Left kidney (tissue), 2 donors: ENCODE data around the gene GATAD2A. TPM values are rescaled to one million over a fixed set of nuclear protein-coding genes. Genes with fewer than 3 reads are reported as not detected.

Experiments
- DNase-seq: peaks from one replicate; pipeline ENCODE4 v3.0.0-alpha.2; 2013
- polyA plus RNA-seq: library from polyadenylated mRNA; unstranded; fragments of 120-200 nt; gene quantifications from one replicate; pipeline ENCODE4 v1.2.1, GENCODE V29; 2013; ENCODE audit not compliant: insufficient read length

GATAD2A gene
- polyA plus RNA-seq, 1 donor: 43.1 TPM

GRCh38 chr19:19420570-19421298, 15.3 kb downstream of the GATAD2A start:
- no peak for DNase-seq

- DNase-seq: no peak
Observed at GRCh38 chr19:19421299-19421696, 15.8 kb downstream of the GATAD2A start.

GRCh38 chr19:19422156-19422555, 16.7 kb downstream of the GATAD2A start:
- DNase-seq: no peak

- DNase-seq: no peak
Observed at GRCh38 chr19:19423322-19423721, 17.8 kb downstream of the GATAD2A start.

GRCh38 chr19:19425170-19425875, 19.8 kb downstream of the GATAD2A start:
- DNase-seq: no peak

- no peak for DNase-seq
Observed at GRCh38 chr19:19426216-19426615, 20.7 kb downstream of the GATAD2A start.

- no peak for DNase-seq
Observed at GRCh38 chr19:19426799-19427198, 21.3 kb downstream of the GATAD2A start.

- no peak for DNase-seq
Observed at GRCh38 chr19:19427302-19427701, 21.8 kb downstream of the GATAD2A start.

- no peak for DNase-seq
Observed at GRCh38 chr19:19427944-19428343, 22.5 kb downstream of the GATAD2A start.

- no peak for DNase-seq
Observed at GRCh38 chr19:19428746-19429145, 23.3 kb downstream of the GATAD2A start.

- DNase-seq: no peak
Observed at GRCh38 chr19:19429361-19429760, 23.9 kb downstream of the GATAD2A start.

GRCh38 chr19:19432732-19433131, 27.3 kb downstream of the GATAD2A start:
- DNase-seq: no peak

GRCh38 chr19:19433666-19434213, 28.3 kb downstream of the GATAD2A start:
- DNase-seq: no peak

- no peak for DNase-seq
Observed at GRCh38 chr19:19434483-19435045, 29.1 kb downstream of the GATAD2A start.

GRCh38 chr19:19436137-19436691, 30.7 kb downstream of the GATAD2A start:
- no peak for DNase-seq

- no peak for DNase-seq
Observed at GRCh38 chr19:19438366-19439175, 33.1 kb downstream of the GATAD2A start.

- DNase-seq: no peak
Observed at GRCh38 chr19:19439176-19439482, 33.7 kb downstream of the GATAD2A start.

- DNase-seq: no peak
Observed at GRCh38 chr19:19443283-19443682, 37.8 kb downstream of the GATAD2A start.

GRCh38 chr19:19443902-19444680, 38.6 kb downstream of the GATAD2A start:
- no peak for DNase-seq

- no peak for DNase-seq
Observed at GRCh38 chr19:19444681-19445155, 39.2 kb downstream of the GATAD2A start.

- no peak for DNase-seq
Observed at GRCh38 chr19:19445288-19445687, 39.8 kb downstream of the GATAD2A start.
